OCI-LY7 (cell line): ENCODE data around the gene KAT6B.

Experiments used
- EZH2phosphoT487 ChIP-seq: fragments of 200-600 bp; sonication (generic); IDR thresholded peaks from 2 replicates; pipeline ENCODE4 v1.6.1; 2018; ENCODE audit warnings: low read depth, borderline replicate concordance, mild to moderate bottlenecking, mixed run types, antibody characterized with exemption, low read length, moderate library complexity, mixed read lengths
- TF ChIP-seq, protein P1 (sequence below): fragments of 200-600 bp; sonication (generic); conservative IDR thresholded peaks from 2 replicates; pipeline ENCODE4 v1.5.1; 2014; ENCODE audit warnings: mild to moderate bottlenecking, antibody characterized with exemption, low read length, moderate library complexity, mixed read lengths

DNA sequence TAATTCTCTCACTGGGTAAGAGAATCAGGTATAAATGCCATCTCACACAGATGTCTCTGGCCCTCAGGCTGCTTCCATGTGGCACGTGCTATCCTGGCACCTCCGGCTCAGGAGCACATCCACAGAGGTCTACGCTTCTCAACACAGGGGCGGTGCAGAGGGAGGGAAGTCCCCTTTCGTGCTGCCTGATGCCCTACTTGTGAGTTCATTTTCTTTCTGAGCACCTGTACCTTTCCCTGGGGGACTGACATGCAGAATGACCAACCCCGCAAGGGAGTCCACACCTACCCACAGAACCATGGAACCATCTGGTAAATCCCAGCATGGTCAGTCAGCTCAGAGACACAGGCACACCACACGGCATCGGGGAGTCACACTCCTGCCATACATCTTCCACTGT lies 186.1 kb downstream of the KAT6B start:
- TF ChIP-seq, protein P1, sequence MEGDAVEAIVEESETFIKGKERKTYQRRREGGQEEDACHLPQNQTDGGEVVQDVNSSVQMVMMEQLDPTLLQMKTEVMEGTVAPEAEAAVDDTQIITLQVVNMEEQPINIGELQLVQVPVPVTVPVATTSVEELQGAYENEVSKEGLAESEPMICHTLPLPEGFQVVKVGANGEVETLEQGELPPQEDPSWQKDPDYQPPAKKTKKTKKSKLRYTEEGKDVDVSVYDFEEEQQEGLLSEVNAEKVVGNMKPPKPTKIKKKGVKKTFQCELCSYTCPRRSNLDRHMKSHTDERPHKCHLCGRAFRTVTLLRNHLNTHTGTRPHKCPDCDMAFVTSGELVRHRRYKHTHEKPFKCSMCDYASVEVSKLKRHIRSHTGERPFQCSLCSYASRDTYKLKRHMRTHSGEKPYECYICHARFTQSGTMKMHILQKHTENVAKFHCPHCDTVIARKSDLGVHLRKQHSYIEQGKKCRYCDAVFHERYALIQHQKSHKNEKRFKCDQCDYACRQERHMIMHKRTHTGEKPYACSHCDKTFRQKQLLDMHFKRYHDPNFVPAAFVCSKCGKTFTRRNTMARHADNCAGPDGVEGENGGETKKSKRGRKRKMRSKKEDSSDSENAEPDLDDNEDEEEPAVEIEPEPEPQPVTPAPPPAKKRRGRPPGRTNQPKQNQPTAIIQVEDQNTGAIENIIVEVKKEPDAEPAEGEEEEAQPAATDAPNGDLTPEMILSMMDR = no peak
- no peak for TF ChIP-seq EZH2phosphoT487
